Esophagus squamous epithelium (tissue), 4 donors: ENCODE data around the gene SPATC1L.

Experiments
- CTCF ChIP-seq, 6 experiments: fragments of 450-650 bp in 4 of 6; fragments of 200-600 bp in 2 of 6; sonication (generic) in 2 of 6; IDR thresholded peaks; one replicate each; pipeline ENCODE4 v1.5.1; 2016 to 2019; ENCODE audit warnings: antibody characterized with exemption in 6 of 6, mild to moderate bottlenecking in 4 of 6, moderate library complexity in 4 of 6
- POLR2A ChIP-seq, 4 donors: fragments of 450-650 bp; IDR thresholded peaks; one replicate each; pipeline ENCODE4 v1.6.1; 2017; ENCODE audit warnings: antibody characterized with exemption in 4 of 4, mild to moderate bottlenecking in 4 of 4, moderate library complexity in 3 of 4

GRCh38 chr21:46189213-46189958 is 5.1 kb upstream of the SPATC1L start:
- TF ChIP-seq CTCF (IDR thresholded peaks at IDR 0.05) (no peak), POLR2A (IDR thresholded peaks at IDR 0.05) (no peak)
